Measurements from ENCODE around the gene SMYD5.

GRCh38 chr2:73243884-73244570 lies 30.0 kb downstream of the SMYD5 start:
- TF ChIP-seq KLF8 (tag by site-specific recombination; IDR thresholded peaks at IDR 0.05) = no peak
- no peak for TF ChIP-seq ZNF184 (tag by site-specific recombination; IDR thresholded peaks at IDR 0.05)
- TF ChIP-seq CTCF (tag by site-specific recombination; IDR thresholded peaks at IDR 0.05) = no peak
- no peak for TF ChIP-seq ZBTB7A (tag by site-specific recombination; IDR thresholded peaks at IDR 0.05; ENCODE audit: low read depth)
- no peak for TF ChIP-seq ZNF10 (tag by site-specific recombination; IDR thresholded peaks at IDR 0.05)
- TF ChIP-seq ZNF350 (tag by site-specific recombination; IDR thresholded peaks at IDR 0.05) = no peak
- no peak for TF ChIP-seq ZNF549 (tag by site-specific recombination; IDR thresholded peaks at IDR 0.05)
- no peak for TF ChIP-seq ZNF169 (tag by site-specific recombination; IDR thresholded peaks at IDR 0.05)
- TF ChIP-seq ZNF394 (tag by site-specific recombination; IDR thresholded peaks at IDR 0.05; ENCODE audit: borderline replicate concordance) = no peak
